BLaER1 (cell line): ENCODE results near the gene WDR48.

Source experiments
- H3K27ac ChIP-seq: shearing (Covaris generic); formaldehyde crosslinking; 2 replicates; pipeline ENCODE4 v1.8.1; 2022
- H3K27me3 ChIP-seq: shearing (Covaris generic); formaldehyde crosslinking; 2 replicates; pipeline ENCODE4 v1.8.1; 2022
- H3K36me3 ChIP-seq: shearing (Covaris generic); formaldehyde crosslinking; 2 replicates; pipeline ENCODE4 v1.8.1; 2022
- H3K4me1 ChIP-seq: shearing (Covaris generic); formaldehyde crosslinking; 2 replicates; pipeline ENCODE4 v1.8.1; 2022
- H3K4me2 ChIP-seq: shearing (Covaris generic); formaldehyde crosslinking; 2 replicates; pipeline ENCODE4 v1.8.1; 2022
- H3K4me3 ChIP-seq: shearing (Covaris generic); formaldehyde crosslinking; 2 replicates; pipeline ENCODE4 v1.8.1; 2022
- H3K9ac ChIP-seq: shearing (Covaris generic); formaldehyde crosslinking; 2 replicates; pipeline ENCODE4 v1.8.1; 2022
- H3K9me3 ChIP-seq: shearing (Covaris generic); formaldehyde crosslinking; 2 replicates; pipeline ENCODE4 v1.8.1; 2022
- H4K20me1 ChIP-seq: shearing (Covaris generic); formaldehyde crosslinking; 2 replicates; pipeline ENCODE4 v1.8.1; 2022
- Cebpa-rat ChIP-seq: shearing (Covaris generic); IDR thresholded peaks from 2 replicates; pipeline ENCODE4 v1.8.1; 2022

The WDR48 gene

DNA sequence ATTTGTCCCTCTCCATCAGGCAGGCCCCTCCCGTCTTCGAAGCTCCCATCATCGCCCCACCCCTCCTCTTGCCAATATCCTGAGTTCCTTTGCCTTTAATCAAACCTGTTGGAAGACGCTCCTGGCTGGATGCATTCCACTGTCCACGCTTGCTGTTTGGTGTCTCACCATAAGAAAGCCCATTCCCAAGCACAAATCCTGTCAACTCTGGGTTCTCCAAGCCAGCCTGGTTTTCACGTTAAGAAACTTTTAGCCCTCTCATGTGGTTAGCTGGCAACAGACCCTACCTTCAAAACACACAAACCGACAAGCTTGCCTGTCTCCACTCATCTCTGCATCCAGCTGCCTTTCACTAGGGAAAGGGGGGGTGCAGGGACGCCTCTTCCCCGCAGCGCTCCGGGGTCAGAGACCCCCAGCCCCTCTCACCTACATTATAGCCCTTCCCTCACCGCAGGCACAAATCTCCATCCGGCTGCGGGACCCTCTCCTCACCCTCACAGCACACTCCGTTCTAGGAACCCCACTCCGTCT, 54.5 kb downstream of the WDR48 start:
- H4K20me1 ChIP-seq: peaks cover 60% of the 10 kb centered on the region
- peaks cover 7% of the 10 kb centered on the region; the same call in 1 of the 2 replicates for H3K36me3 ChIP-seq
- no peak for TF ChIP-seq Cebpa-rat
- peaks cover 56% of the 10 kb centered on the region for H3K4me1 ChIP-seq
- H3K27me3 ChIP-seq: no peaks in the 10 kb centered on the region
- H3K9me3 ChIP-seq: no peaks in the 10 kb centered on the region
- H3K4me2 ChIP-seq: peak overlapping the region; percentile 99
- H3K27ac ChIP-seq: peak overlapping the region; percentile 89
- peak overlapping the region; percentile 91 for H3K9ac ChIP-seq
- peak overlapping the region; percentile 99 for H3K4me3 ChIP-seq

DNA sequence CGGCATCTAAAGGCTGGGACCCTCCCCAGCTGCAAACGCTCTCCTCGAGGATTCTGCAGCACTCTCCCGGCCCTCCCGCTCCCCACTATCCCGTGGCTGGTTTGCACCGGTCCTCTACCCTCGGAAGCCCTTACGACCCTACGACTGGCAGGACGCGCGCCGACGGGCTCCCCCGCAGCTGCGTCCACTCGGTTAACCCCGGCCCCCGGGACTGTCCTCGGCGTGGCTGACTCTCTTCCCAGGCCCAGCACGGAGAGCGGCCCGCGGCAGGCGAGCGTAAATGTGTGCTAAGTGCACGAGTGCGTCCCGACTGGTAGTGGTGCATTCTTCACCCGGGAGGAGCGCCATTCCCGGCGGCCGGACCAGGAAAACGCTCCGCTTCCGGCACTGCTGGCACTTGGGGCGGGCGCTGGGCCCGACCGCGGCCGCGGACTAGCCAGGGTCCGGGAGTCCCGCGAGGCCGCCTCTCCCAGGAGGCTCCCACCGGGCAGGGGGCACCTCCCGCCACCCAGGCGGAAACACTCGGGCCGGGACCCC, 55.1 kb downstream of the WDR48 start:
- Histone ChIP-seq H3K27me3 (no peaks in the 10 kb centered on the region), H3K36me3 (peaks cover 7% of the 10 kb centered on the region; the same call in 1 of the 2 replicates), H3K4me2 (peak overlapping the region; percentile 99), H4K20me1 (peaks cover 54% of the 10 kb centered on the region), H3K27ac (peak overlapping the region; percentile 89), H3K9me3 (no peaks in the 10 kb centered on the region), H3K9ac (peak overlapping the region; percentile 91), H3K4me1 (peaks cover 56% of the 10 kb centered on the region), H3K4me3 (peak overlapping the region; percentile 99)
- no peak for TF ChIP-seq Cebpa-rat

DNA sequence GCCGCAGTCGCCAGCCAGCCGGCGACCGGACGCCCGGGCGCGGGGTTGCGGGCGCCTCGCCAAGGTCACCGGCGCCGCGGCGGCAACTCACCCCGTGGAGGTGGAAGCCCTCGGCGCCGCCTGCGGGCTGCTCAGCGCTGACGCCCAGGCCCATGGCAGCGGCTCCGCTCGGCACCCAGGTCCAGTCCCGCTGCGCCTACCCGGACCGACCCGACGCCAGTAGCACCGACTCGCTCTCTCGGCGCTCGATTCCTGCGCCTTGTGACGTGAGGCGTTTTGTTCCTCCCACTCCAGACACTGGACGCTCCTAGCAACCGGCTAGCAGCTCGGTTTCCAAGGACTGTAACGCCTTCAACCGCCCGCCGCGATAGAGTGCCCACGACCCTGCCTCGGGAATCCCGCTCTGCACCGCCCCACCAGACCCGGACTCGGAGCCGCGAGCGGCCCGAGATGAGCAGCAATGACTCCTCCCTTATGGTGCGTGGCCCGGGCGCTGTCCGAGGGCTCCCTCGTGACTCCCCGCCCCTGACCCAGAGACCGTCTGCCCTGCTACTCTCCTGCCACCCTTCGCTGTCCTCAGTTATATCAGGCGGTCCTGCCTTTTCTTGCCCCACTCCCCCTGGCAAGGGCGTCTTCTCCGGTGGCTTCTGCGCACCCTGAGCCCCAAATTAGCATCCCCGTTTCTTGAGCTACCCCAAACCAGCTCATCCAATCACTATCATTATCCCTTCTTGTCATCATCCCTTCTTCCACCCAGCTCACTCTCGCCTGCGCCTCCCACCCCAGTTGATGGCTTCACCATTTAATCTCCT, 55.8 kb downstream of the WDR48 start, which contains the start of the genes GORASP1 and TTC21A:
Gene GORASP1 (minus strand): TSS at position 240 of the 812 bp plus-strand sequence. CDS start 86 bp downstream, at position 154.
Gene TTC21A (plus strand): TSS at position 293 of the 812 bp plus-strand sequence. CDS start 158 bp downstream, at position 451.
- Histone ChIP-seq H3K36me3 (peaks cover 1% of the 10 kb centered on the region; the same call in 1 of the 2 replicates), H3K27ac (peak within 1 kb of the TSS; percentile 89), H3K9me3 (no peaks in the 10 kb centered on the region), H3K27me3 (no peaks in the 10 kb centered on the region), H3K9ac (peak within 1 kb of the TSS; percentile 91), H3K4me2 (peak within 1 kb of the TSS; percentile 99), H3K4me1 (peaks cover 56% of the 10 kb centered on the region), H3K4me3 (peak within 1 kb of the TSS; percentile 99), H4K20me1 (peaks cover 47% of the 10 kb centered on the region)
- TF ChIP-seq Cebpa-rat: no peak

DNA sequence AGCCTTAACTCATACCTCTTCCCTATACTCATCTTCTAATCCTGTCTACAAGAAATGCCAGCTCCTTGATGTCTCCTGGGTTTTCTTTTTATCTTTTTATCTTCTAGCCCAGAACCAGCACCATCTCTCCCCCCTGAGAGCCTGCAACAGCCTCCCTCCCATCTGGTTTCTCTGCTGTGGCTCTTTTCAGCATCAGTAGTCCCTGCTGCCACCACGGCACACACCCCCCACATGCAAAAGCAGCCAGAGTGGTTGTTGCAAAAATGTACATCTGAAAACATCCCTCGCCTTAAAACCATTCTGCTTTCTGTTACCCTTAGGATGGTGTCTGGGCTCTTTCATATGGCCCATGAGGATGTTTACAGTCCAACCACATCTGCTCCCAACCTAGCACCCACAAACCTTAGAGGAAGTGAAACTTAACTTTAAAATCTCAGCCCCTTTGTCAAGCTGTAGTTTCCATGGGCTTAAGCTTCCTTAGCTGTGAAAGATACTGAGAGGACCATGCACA, 56.4 kb downstream of the WDR48 start:
- H3K9ac ChIP-seq: peak overlapping the region; percentile 91; the same call in 1 of the 2 replicates

DNA sequence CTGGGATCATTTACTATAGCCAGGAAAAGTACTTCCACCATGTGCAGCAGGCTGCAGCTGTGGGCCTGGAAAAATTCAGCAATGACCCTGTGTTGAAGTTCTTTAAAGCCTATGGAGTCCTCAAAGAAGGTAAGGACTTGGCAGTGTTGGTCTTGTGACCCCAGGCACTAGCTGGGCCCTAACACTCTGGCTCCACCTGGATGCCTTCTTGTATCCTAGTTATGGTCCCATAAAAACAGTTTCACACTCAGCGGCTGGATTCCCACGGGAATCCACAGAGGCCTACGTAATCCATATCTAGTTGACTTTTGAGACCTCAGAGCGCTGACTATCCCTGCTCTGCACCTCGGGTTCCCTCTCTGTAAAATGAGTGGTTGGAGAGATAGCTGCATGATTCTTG, 57.3 kb downstream of the WDR48 start:
- Histone ChIP-seq H3K27ac (no peak overlapping the region; the same call in 1 of the 2 replicates), H3K9me3 (no peaks in the 10 kb centered on the region), H3K9ac (no peak overlapping the region), H3K27me3 (no peaks in the 10 kb centered on the region), H3K4me1 (peaks cover 59% of the 10 kb centered on the region), H4K20me1 (peaks cover 32% of the 10 kb centered on the region), H3K36me3 (no peaks in the 10 kb centered on the region; the same call in 1 of the 2 replicates), H3K4me3 (no peak overlapping the region), H3K4me2 (peak overlapping the region; percentile 99)
- TF ChIP-seq Cebpa-rat: no peak

More for the DNA sequence above, 56.4 kb downstream of the WDR48 start:
- peak overlapping the region; percentile 99 for H3K4me3 ChIP-seq
- no peaks in the 10 kb centered on the region; the same call in 1 of the 2 replicates for H3K36me3 ChIP-seq
- H3K27ac ChIP-seq: peak overlapping the region; percentile 89; the same call in 1 of the 2 replicates
- no peaks in the 10 kb centered on the region for H3K9me3 ChIP-seq
- no peak for TF ChIP-seq Cebpa-rat
- peaks cover 40% of the 10 kb centered on the region for H4K20me1 ChIP-seq
- no peaks in the 10 kb centered on the region for H3K27me3 ChIP-seq
- H3K4me1 ChIP-seq: peaks cover 56% of the 10 kb centered on the region
- H3K4me2 ChIP-seq: peak overlapping the region; percentile 99

DNA sequence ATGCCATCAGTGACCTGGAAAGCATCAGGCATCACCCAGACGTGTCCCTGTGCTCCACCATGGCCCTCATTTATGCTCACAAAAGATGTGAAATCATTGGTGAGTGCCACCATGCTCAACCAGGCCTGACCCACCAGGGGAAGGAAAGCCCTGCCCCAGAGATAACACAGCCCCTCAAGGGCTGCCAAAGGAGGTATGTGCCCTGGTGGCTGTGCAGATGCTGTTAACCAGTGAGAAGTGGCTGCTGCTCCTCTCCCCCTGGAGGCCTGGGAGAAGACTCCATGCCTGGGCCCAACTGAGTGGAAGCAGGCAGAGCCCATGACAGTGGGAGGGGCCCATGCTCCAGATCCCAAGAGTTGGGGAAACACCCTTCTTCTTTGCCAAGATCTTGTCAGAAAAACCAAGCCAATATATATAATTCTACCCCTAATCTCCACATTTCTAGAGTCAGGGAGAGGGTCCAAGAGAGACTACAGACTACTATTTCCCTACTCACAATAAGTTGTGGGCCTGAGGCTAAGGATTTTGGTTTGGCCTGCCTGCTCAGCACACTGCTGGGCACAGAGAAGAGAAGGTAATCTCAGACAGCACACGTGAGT, 58.3 kb downstream of the WDR48 start:
- no peaks in the 10 kb centered on the region for H3K27me3 ChIP-seq
- no peak overlapping the region for H3K9ac ChIP-seq
- peaks cover 22% of the 10 kb centered on the region for H4K20me1 ChIP-seq
- no peaks in the 10 kb centered on the region for H3K9me3 ChIP-seq
- peak overlapping the region; percentile 99 for H3K4me2 ChIP-seq
- H3K27ac ChIP-seq: no peak overlapping the region
- TF ChIP-seq Cebpa-rat: no peak
- H3K4me1 ChIP-seq: peaks cover 57% of the 10 kb centered on the region
- H3K4me3 ChIP-seq: no peak overlapping the region
- no peaks in the 10 kb centered on the region; the same call in 1 of the 2 replicates for H3K36me3 ChIP-seq

DNA sequence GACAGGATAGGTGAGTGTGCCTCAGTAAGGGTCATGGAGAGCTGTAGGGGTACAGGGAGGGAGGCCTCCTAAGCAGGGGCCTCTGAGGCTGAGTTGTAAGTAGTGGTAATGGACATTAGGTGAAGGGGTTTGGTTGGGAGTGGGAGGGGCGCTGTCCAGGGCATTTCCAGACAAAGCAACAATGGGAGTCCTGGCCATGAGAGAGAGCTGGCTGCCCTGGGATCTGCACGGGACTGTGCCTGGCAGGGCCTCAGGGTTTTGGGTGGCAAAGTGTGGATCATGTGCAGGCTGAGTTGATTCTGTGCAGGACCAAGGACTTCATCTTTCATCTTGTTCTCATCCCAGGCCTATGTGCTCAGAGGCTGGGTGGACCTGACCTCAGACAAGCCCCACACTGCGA, 60.3 kb downstream of the WDR48 start:
- Histone ChIP-seq H3K27me3 (no peaks in the 10 kb centered on the region), H3K4me3 (no peak overlapping the region), H3K36me3 (no peaks in the 10 kb centered on the region; the same call in 1 of the 2 replicates), H3K4me2 (no peak overlapping the region), H3K4me1 (peaks cover 42% of the 10 kb centered on the region), H3K9ac (no peak overlapping the region), H3K27ac (no peak overlapping the region), H4K20me1 (peaks cover 6% of the 10 kb centered on the region; the same call in 1 of the 2 replicates), H3K9me3 (no peaks in the 10 kb centered on the region)
- no peak for TF ChIP-seq Cebpa-rat

DNA sequence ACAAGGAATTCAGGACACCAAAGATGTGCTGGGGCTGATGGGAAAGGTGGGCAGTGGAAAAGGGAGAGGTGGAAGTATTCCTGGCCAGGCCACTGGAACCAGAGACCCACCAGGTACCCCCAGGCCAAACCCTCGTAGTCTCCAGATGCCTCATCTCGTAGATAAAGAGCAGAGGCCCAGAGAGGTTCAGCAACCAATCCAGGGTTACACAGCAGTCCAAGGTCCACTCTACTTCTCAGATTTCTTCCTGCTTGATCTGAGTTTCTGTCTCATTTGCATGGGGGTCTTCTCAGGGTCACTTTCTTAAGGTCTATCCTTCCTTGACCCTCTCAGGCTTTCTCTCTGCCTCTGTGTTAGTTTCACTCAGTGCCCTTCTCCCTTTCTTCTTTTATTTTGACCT, 60.7 kb downstream of the WDR48 start:
- Histone ChIP-seq H3K27ac (no peak overlapping the region), H3K4me3 (no peak overlapping the region), H3K4me2 (no peak overlapping the region), H3K9me3 (no peaks in the 10 kb centered on the region), H3K4me1 (peaks cover 42% of the 10 kb centered on the region), H3K9ac (no peak overlapping the region), H3K36me3 (no peaks in the 10 kb centered on the region; the same call in 1 of the 2 replicates), H4K20me1 (peaks cover 6% of the 10 kb centered on the region; the same call in 1 of the 2 replicates), H3K27me3 (no peaks in the 10 kb centered on the region)
- TF ChIP-seq Cebpa-rat: no peak

DNA sequence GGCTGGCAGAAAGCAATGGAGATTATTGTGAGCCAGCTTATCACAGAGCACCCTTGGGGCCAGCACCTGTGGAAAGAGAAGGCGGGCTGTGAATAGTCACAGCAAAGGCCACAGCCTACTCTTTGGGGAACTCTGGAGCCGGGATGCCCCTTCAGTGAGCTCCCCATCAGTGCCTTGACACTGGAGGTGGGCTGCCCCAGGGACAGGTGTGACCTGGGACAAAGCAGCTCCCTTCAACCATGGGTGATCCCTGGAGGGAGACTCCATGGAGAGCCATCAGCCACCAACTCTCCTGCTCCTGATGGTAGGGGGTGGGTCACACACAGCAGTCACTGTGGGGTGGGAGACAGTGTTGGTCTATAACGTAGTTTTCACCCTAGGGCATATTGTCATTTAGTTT, 61.5 kb downstream of the WDR48 start:
- Histone ChIP-seq H3K9ac (no peak overlapping the region), H3K27ac (no peak overlapping the region), H3K36me3 (no peaks in the 10 kb centered on the region; the same call in 1 of the 2 replicates), H3K27me3 (no peaks in the 10 kb centered on the region), H3K4me1 (peaks cover 35% of the 10 kb centered on the region), H4K20me1 (peaks cover 6% of the 10 kb centered on the region; the same call in 1 of the 2 replicates), H3K9me3 (no peaks in the 10 kb centered on the region), H3K4me2 (no peak overlapping the region), H3K4me3 (no peak overlapping the region)
- TF ChIP-seq Cebpa-rat: no peak
